Measurements from ENCODE around the gene TUBB2A.
"Not testable (repeated sequence)": the region's sequence is repeated elsewhere in the genome, so short reads cannot be mapped to it uniquely, and the experiment has no call there.

Gene TUBB2A

DNA sequence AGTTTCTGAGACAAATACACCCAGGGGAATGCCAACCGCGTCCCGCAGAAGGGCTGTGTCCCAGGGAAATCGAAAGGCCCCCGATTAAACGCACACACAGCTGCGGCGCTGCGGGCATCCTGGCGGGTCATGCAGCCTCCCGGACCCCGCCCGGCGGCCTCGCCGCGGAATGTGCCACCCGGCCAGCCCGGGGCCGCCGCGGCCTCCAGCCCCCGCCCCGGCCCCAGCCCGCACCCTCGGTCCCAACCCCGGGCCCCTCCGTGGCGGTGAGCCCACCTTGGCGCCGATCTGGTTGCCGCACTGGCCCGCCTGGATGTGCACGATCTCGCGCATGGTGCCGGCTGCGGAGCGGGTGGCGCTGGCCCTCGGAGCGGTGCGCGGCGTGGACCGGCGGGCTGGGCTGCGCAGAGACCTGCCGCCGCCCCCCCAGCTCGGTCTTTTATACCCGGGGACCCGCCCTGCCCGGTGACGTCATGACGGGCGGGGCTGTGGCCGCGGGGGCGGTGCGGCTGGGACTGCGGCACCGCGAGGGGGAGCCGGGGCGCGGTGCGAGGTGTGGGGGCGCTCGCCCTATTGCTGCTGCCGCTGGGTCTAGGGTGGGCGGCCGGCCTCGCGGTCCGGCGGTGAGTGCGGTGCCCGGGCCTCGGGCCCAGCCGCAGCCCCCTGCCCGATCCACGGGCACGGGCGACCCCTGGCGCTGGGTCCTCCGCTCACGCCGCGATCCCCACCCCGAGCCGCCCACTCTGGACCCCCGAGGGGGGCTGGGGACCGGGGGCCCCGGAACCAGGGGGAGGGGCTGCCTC, at the start of gene TUBB2A:
TSS of gene TUBB2A (minus strand) at position 414 of the 803 bp plus-strand sequence. CDS start at position 333, 81 bp downstream.
- DNase-seq (ENCODE audit: low read depth, low spot score) = no peak

GRCh38 chr6:3206339-3207015, 49.1 kb upstream of the TUBB2A start:
- no peak for DNase-seq (ENCODE audit: low read depth, low spot score)

DNA sequence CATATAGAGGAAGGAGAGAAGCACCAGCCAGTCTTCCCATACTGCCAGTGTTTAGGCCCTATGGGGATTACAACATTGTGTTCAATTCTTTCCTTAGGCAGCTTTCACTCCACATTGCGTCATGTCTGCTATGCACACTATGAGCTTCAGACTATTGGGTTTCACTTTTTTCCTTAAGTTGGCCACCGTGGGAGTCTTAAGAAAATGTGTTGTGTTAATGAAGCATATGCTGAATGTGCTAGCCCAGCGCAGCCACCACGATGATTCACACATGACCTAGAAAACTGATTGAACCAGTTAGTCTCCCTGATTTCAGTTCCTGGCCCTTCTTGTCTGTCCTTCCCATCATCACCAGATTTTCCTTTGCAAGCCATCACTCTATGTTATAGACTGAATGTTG, 48.6 kb upstream of the TUBB2A start:
- DNase-seq (ENCODE audit: low read depth, low spot score) = no peak

DNA sequence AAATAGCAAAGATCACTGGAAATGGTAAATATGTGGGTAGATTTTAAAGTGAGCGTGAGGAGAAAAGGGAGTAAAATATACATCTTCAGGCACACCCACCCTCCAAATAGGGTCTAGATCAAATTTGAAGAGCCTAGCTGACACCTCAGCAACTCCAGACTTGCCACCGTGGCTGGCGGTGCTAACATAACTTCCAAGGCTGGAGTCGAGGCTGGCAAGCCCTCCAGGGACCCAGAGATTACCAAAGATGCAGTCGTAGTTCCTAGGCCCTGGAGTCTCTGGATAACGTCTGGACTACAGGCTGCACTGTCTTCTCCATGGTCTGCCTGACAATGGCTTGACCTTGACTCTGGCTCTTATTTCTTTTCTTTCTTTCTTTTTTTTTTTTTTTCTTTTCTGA, 47.6 kb upstream of the TUBB2A start:
- no peak for DNase-seq (ENCODE audit: low read depth, low spot score)

GRCh38 chr6:3202999-3203696, 45.8 kb upstream of the TUBB2A start:
- DNase-seq (ENCODE audit: low read depth, low spot score) = no peak

- DNase-seq (ENCODE audit: low read depth, low spot score) = no peak
These were observed 44.0 kb upstream of the TUBB2A start for GRCh38 chr6:3201388-3201787.

- DNase-seq (ENCODE audit: low read depth, low spot score) = no peak
These were observed 43.3 kb upstream of the TUBB2A start for GRCh38 chr6:3200682-3201081.

- no peak for DNase-seq (ENCODE audit: low read depth, low spot score)
These were observed 42.0 kb upstream of the TUBB2A start for GRCh38 chr6:3199382-3199781.

DNA sequence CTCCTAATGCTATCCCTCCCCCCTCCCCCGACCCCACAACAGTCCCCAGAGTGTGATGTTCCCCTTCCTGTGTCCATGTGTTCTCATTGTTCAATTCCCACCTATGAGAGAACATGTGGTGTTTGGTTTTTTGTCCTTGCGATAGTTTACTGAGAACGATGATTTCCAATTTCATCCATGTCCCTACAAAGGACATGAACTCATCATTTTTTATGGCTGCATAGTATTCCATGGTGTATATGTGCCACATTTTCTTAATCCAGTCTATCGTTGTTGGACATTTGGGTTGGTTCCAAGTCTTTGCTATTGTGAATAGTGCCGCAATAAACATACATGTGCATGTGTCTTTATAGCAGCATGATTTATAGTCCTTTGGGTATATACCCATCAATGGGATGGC, 40.4 kb upstream of the TUBB2A start:
- DNase-seq (ENCODE audit: low read depth, low spot score) = not testable (repeated sequence)

- no peak for DNase-seq (ENCODE audit: low read depth, low spot score)
These were observed 39.4 kb upstream of the TUBB2A start for GRCh38 chr6:3196770-3197169.

- DNase-seq (ENCODE audit: low read depth, low spot score) = no peak
These were observed 38.6 kb upstream of the TUBB2A start for GRCh38 chr6:3195695-3196497.

GRCh38 chr6:3195420-3195694, 38.0 kb upstream of the TUBB2A start:
- no peak for DNase-seq (ENCODE audit: low read depth, low spot score)

GRCh38 chr6:3194535-3195419, 37.4 kb upstream of the TUBB2A start:
- DNase-seq (ENCODE audit: low read depth, low spot score) = no peak

DNA sequence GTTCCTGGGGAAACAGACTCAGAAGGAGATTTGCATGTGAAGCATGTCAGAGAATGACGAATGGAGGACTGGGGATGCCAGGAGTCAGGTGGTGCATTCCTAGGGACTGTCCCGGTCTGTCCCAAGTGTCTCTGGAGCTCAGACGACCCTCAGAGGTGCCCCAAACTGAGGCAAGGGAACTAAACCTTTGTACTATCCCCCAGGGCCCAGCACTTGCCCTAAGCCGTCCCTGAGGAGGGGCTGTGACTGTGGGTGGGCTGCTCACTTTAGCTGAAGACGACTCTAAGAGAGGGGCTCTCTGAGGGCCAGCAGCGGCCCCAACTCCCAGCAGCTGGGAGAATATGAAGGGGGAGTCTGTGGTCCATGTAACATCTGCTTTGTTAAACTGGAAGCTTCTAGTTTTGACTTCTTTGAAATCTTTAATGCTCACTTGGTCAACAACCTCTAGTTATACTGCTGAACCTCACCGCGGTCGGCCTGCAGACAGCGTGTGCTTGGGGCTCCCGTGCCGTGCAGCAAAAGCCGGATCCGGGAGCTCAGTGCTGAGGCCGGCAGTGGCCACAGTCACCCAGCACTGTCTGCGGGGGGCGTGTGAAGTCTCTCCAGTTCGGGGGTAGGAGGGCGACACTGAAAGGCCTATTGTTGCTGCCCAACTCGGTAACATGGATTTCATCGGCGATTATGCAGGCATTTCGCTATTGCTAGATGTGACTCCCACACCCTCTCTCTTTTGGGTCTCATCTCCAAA, 35.9 kb upstream of the TUBB2A start:
- DNase-seq (ENCODE audit: low read depth, low spot score) = no peak

GRCh38 chr6:3190779-3191178, 33.4 kb upstream of the TUBB2A start:
- DNase-seq (ENCODE audit: low read depth, low spot score) = no peak

GRCh38 chr6:3190056-3190455, 32.7 kb upstream of the TUBB2A start:
- DNase-seq (ENCODE audit: low read depth, low spot score) = no peak

GRCh38 chr6:3189192-3189591, 31.8 kb upstream of the TUBB2A start:
- DNase-seq (ENCODE audit: low read depth, low spot score) = not testable (repeated sequence)

DNA sequence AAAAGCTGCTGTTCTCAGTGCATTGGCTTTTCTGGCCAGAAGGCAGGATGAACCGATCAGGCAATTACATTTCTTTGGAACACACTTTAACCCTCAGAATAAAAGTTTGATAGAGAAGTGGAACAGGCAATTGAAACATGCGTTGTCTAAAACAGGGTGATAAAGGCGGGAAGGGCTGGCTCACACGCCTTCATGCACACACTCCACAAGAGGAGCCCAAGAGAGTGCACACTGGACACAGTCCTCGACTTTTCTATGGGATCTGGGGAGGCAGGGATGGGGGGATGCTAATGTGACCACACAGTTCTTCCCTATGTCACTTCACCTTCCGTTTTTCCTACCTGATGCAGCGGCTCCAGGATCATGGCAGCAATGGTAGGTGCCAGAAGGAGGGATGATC, 30.9 kb upstream of the TUBB2A start:
- no peak for DNase-seq (ENCODE audit: low read depth, low spot score)

GRCh38 chr6:3186974-3187382, 29.6 kb upstream of the TUBB2A start:
- DNase-seq (ENCODE audit: low read depth, low spot score) = no peak

GRCh38 chr6:3183066-3183465, 25.7 kb upstream of the TUBB2A start:
- no peak for DNase-seq (ENCODE audit: low read depth, low spot score)

Measured in smooth muscle cell of the brain vasculature (primary cell).